K562 (cell line): ENCODE results near the gene ZNF428. TPM values are rescaled to one million over a fixed set of nuclear protein-coding genes. Genes with fewer than 3 reads are reported as not detected.

Experiments used
- ATAC-seq: fragments of 200-7000 bp; cut with Tn5 transposase; 3 replicates; pipeline ENCODE4 v1.9.1; 2020; ENCODE audit warnings: moderate library complexity
- BruUV-seq: library from RNA; stranded (reverse); fragments of 400-500 nt; replicated peaks from 2 replicates; lab custom pipeline; 2021; lab: Mats Ljungman, UMichigan
- CTCF ChIA-PET: fragments of 300-600 bp; formaldehyde crosslinking; extraction: SDS; loops from one replicate; lab custom pipeline; 2021; ENCODE audit warnings: low intra/inter-chr PET ratio; lab: Yijun Ruan, JAX
- POLR2A ChIA-PET: fragments of 300-600, 350-650 bp; sonication (Branson Sonifier 250); formaldehyde crosslinking; extraction: SDS; loops from one replicate; lab custom pipeline; 2021; ENCODE audit warnings: antibody characterized with exemption, inconsistent platforms; lab: Yijun Ruan, JAX
- DNase-seq, 4 experiments: peaks; one replicate each; pipeline versions ENCODE4 v3.0.0 to v3.0.0-alpha.2; 2011 to 2018; ENCODE audit warnings: low spot score in 3 of 4, mixed read lengths in 3 of 4; ENCODE audit errors: extremely low read depth in 1 of 4
- FAIRE-seq: peaks from 2 replicates; lab custom pipeline; 2011; peaks lifted over from hg19 to GRCh38; lab: Jason Lieb, UNC
- H2AFZ ChIP-seq: 2 replicates; pipeline ENCODE4 v1.6.0; 2011; ENCODE audit warnings: low read depth, low read length, control low read depth, inconsistent platforms
- H3K27ac ChIP-seq: fragments of 200-600 bp; 3 replicates; pipeline ENCODE4 v1.8.0; 2011; ENCODE audit warnings: low read depth, mild to moderate bottlenecking, control low read depth, inconsistent platforms, low read length, moderate library complexity, mixed read lengths; ENCODE audit errors: extremely low read depth
- H3K27me3 ChIP-seq, 2 experiments: fragments of 300-600 bp in 1 of 2; 2 replicates in 1 of 2; 3 replicates in 1 of 2; pipeline versions ENCODE4 v1.6.0 to v1.8.0; 2011; ENCODE audit warnings: inconsistent platforms in 2 of 2, low read length in 2 of 2, mild to moderate bottlenecking in 1 of 2, mixed read lengths in 1 of 2, moderate library complexity in 1 of 2; ENCODE audit not compliant: control insufficient read depth in 2 of 2, insufficient read depth in 2 of 2
- H3K36me3 ChIP-seq: fragments of 300-600 bp; 3 replicates; pipeline ENCODE4 v1.8.0; 2011; ENCODE audit warnings: mild to moderate bottlenecking, low read length, inconsistent platforms; ENCODE audit not compliant: control insufficient read depth, insufficient read depth
- H3K4me1 ChIP-seq, 2 experiments: fragments of 200-600 bp in 1 of 2; replicated peaks in 1 of 2; 2 replicates in 1 of 2; 3 replicates in 1 of 2; pipeline versions ENCODE4 v1.5.1 to v1.8.0; 2011; ENCODE audit warnings: inconsistent platforms in 2 of 2, low read length in 2 of 2, mild to moderate bottlenecking in 1 of 2, mixed read lengths in 1 of 2, moderate library complexity in 1 of 2; ENCODE audit not compliant: control insufficient read depth in 2 of 2, insufficient read depth in 2 of 2
- H3K4me2 ChIP-seq: 2 replicates; pipeline ENCODE4 v1.6.1; 2011; ENCODE audit warnings: low read length, control low read depth, inconsistent platforms, mixed read lengths; ENCODE audit not compliant: insufficient read depth
- H3K4me3 ChIP-seq: fragments of 200-600 bp; sonication (generic), shearing (Covaris generic); 2 replicates; pipeline ENCODE4 v1.5.1; 2016; ENCODE audit warnings: control low read depth, inconsistent platforms
- H3K79me2 ChIP-seq: fragments of 200-600 bp; 3 replicates; pipeline ENCODE4 v1.8.0; 2011; ENCODE audit warnings: low read length, inconsistent platforms; ENCODE audit not compliant: control insufficient read depth, insufficient read depth
- H3K9ac ChIP-seq, 2 experiments: 2 replicates each; pipeline versions ENCODE4 v1.6.0 to v1.6.1; 2011; ENCODE audit warnings: low read depth in 2 of 2, low read length in 2 of 2, control low read depth in 1 of 2, inconsistent platforms in 1 of 2, mild to moderate bottlenecking in 1 of 2, mixed read lengths in 1 of 2; ENCODE audit not compliant: insufficient read depth in 1 of 2
- H3K9me1 ChIP-seq: one replicate; pipeline ENCODE4 v1.6.0; 2011; ENCODE audit warnings: inconsistent platforms, mild to moderate bottlenecking, low read length, moderate library complexity; ENCODE audit not compliant: control insufficient read depth, insufficient read depth
- H3K9me3 ChIP-seq: replicated peaks from 2 replicates; pipeline ENCODE4 v1.5.1; 2011; ENCODE audit warnings: low read depth, low read length, inconsistent platforms; ENCODE audit not compliant: control insufficient read depth, insufficient read depth
- H4K20me1 ChIP-seq: replicated peaks from 2 replicates; pipeline ENCODE4 v1.6.1; 2011; ENCODE audit warnings: low read length, inconsistent platforms, mixed read lengths; ENCODE audit not compliant: control insufficient read depth, insufficient read depth
- HCFC1 ChIP-seq: IDR thresholded peaks from 2 replicates; pipeline ENCODE4 v1.6.1; 2012; ENCODE audit warnings: low read depth, low read length, improper control_type of control experiment
- PBX2 ChIP-seq, 2 experiments: IDR thresholded peaks in 1 of 2; conservative IDR thresholded peaks in 1 of 2; 2 replicates each; pipeline ENCODE4 v1.6.1; 2016; ENCODE audit warnings: low read depth in 2 of 2, mild to moderate bottlenecking in 1 of 2, missing compliant biosample characterization in 1 of 2, missing genetic modification characterization in 1 of 2, moderate library complexity in 1 of 2
- ZC3H4 ChIP-seq: sonication (generic); formaldehyde crosslinking; IDR thresholded peaks from 2 replicates; pipeline ENCODE4 v1.9.0; 2021; ENCODE audit warnings: missing genetic modification reagents, borderline replicate concordance
- ZNF780A ChIP-seq: fragments of 250-450 bp; sonication (Bioruptor Pico); IDR thresholded peaks from 2 replicates; pipeline ENCODE4 v1.5.0; 2021; ENCODE audit warnings: mild to moderate bottlenecking
- WGBS: fragments of 100-300 bp; shearing (Covaris generic); methylation state at CpG from one replicate; pipeline ENCODE4 v1.1.6; 2016; ENCODE audit warnings: low coverage, mixed read lengths; ENCODE audit not compliant: insufficient coverage; ENCODE audit errors: missing lambda C conversion rate; 5-methylcytosine and 5-hydroxymethylcytosine counted together
- in situ Hi-C: fragments of 300-500 bp; cut with MboI; formaldehyde crosslinking; loops from 4 replicates; pipeline ENCODE4 v1.15.0; 2018; ENCODE audit warnings: inconsistent platforms, mixed read lengths
- intact Hi-C: fragments of 100-400 bp; cut with micrococcal nuclease; formaldehyde crosslinking; loops from 2 replicates; pipeline ENCODE4 v1.14.2; 2022
- polyA plus RNA-seq, 8 experiments: library from polyadenylated mRNA; depleted of rRNA in 4 of 8; stranded (reverse) in 5 of 8; unstranded in 3 of 8; fragments of >200 nt; fragmentation: Nextera tagmentation in 2 of 8; fragmentation: Illumina TruSeq in 1 of 8; extraction: Ambion mirVana in 2 of 8; extraction: Trizol in 1 of 8; gene quantifications; 2 replicates each; pipeline versions ENCODE4 v1.2.1 to v1.2.3, GENCODE V29; 2011 to 2014; ENCODE audit warnings: inconsistent platforms in 1 of 8, missing spikeins in 1 of 8
- total RNA-seq, 7 experiments: library from RNA; depleted of rRNA in 6 of 7; stranded (reverse); fragments of >200 nt in 6 of 7; fragmentation: Illumina TruSeq in 2 of 7; extraction: Trizol in 2 of 7; gene quantifications; 2 replicates each; pipeline versions ENCODE4 v1.2.1 to v1.2.3, GENCODE V29; 2011 to 2021; ENCODE audit warnings: low replicate concordance in 1 of 7
- TF ChIP-seq, protein P1 (sequence below): sonication (generic); formaldehyde crosslinking; IDR thresholded peaks from 2 replicates; pipeline ENCODE4 v1.8.1; 2023; ENCODE audit warnings: missing genetic modification reagents, mild to moderate bottlenecking, borderline replicate concordance

ZNF428 gene
- total and polyA plus RNA-seq, 9 of the 15 experiments (the other 6 are each of a cell fraction or from before 2014, with no cell fraction given) = 0.15 to 85.7 (median 15.9) TPM

GRCh38 chr19:43597876-43598275, 21.6 kb downstream of the ZNF428 start:
- Histone ChIP-seq H3K4me2 (peak overlapping the region; percentile 97), H3K36me3 (peaks cover 44% of the 10 kb centered on the region; the same call in 2 of the 3 replicates), H3K9me1 (no peaks in the 10 kb centered on the region), H3K9me3 (no peaks in the 10 kb centered on the region), H4K20me1 (no peaks in the 10 kb centered on the region), H3K4me1 (peaks cover 15 to 39% of the 10 kb centered on the region in 2 experiments; a peak in 4 of 5 replicates), H2AFZ (no peak overlapping the region), H3K27me3 (no peaks in the 10 kb centered on the region), H3K9ac (peak overlapping the region in 1 of 2 experiments; percentile 97; a peak in 2 of 4 replicates), H3K4me3 (peak overlapping the region; percentile 76), H3K79me2 (peaks cover 41% of the 10 kb centered on the region), H3K27ac (peak overlapping the region; percentile 99; the same call in 2 of the 3 replicates)
- POLR2A ChIA-PET = interaction anchor here (5.6 kb wide), 1 partner anchor 11 kb away, joined by 60 read pairs; the partner anchor contains the start of gene SRRM5
- no TSS peak for BruUV-seq
- FAIRE-seq = no peak
- no peak for TF ChIP-seq HCFC1
- TF ChIP-seq ZNF780A = no peak
- no peak for TF ChIP-seq PBX2 (CRISPR knock-in tag; IDR thresholded peaks at IDR 0.05; ENCODE audit: low read depth)
- TF ChIP-seq PBX2 (tag; conservative IDR thresholded peaks at IDR 0.05; ENCODE audit: low read depth) = 0 out of 2 replicates have a peak, but pooled peaks have one; percentile 8
- no peak for TF ChIP-seq ZC3H4 (CRISPR knock-in tag)
- TF ChIP-seq, protein P1, sequence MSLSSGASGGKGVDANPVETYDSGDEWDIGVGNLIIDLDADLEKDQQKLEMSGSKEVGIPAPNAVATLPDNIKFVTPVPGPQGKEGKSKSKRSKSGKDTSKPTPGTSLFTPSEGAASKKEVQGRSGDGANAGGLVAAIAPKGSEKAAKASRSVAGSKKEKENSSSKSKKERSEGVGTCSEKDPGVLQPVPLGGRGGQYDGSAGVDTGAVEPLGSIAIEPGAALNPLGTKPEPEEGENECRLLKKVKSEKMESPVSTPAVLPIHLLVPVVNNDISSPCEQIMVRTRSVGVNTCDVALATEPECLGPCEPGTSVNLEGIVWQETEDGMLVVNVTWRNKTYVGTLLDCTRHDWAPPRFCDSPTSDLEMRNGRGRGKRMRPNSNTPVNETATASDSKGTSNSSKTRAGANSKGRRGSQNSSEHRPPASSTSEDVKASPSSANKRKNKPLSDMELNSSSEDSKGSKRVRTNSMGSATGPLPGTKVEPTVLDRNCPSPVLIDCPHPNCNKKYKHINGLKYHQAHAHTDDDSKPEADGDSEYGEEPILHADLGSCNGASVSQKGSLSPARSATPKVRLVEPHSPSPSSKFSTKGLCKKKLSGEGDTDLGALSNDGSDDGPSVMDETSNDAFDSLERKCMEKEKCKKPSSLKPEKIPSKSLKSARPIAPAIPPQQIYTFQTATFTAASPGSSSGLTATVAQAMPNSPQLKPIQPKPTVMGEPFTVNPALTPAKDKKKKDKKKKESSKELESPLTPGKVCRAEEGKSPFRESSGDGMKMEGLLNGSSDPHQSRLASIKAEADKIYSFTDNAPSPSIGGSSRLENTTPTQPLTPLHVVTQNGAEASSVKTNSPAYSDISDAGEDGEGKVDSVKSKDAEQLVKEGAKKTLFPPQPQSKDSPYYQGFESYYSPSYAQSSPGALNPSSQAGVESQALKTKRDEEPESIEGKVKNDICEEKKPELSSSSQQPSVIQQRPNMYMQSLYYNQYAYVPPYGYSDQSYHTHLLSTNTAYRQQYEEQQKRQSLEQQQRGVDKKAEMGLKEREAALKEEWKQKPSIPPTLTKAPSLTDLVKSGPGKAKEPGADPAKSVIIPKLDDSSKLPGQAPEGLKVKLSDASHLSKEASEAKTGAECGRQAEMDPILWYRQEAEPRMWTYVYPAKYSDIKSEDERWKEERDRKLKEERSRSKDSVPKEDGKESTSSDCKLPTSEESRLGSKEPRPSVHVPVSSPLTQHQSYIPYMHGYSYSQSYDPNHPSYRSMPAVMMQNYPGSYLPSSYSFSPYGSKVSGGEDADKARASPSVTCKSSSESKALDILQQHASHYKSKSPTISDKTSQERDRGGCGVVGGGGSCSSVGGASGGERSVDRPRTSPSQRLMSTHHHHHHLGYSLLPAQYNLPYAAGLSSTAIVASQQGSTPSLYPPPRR (CRISPR knock-in tag) = no peak
- intact Hi-C loops (loop anchor here (2.0 kb wide), 1 partner anchor 55 kb away; no protein-coding TSS in a partner anchor), in situ Hi-C loops (no loop called here)
- DNase-seq = no peak
- WGBS = 29% methylated on average over 5 of the region's 5 CpGs
- CTCF ChIA-PET = no interaction called here
- ATAC-seq = no peak
